Natural killer cell (primary cell): ENCODE measurements around the gene PRRG2. TPM values are rescaled to one million over a fixed set of nuclear protein-coding genes. Genes with fewer than 3 reads are reported as not detected.

Experiments
- ATAC-seq, 3 donors: fragments of 150-1000 bp in 2 of 3; fragments of 200-7000 bp in 1 of 3; cut with Tn5 transposase; 1 replicate in 1 of 3; 2 replicates in 2 of 3; pipeline ENCODE4 v1.10.0; 2021; ENCODE audit warnings: mild to moderate bottlenecking in 2 of 3, moderate library complexity in 2 of 3
- DNase-seq, 2 donors: peaks; one replicate each; pipeline versions ENCODE4 v3.0.0 to v3.0.0-alpha.2; 2013 to 2021; ENCODE audit warnings: mixed read lengths in 1 of 2
- H3K27ac ChIP-seq: one replicate; pipeline ENCODE4 v1.5.1; 2013; ENCODE audit warnings: mild to moderate bottlenecking, low read length
- H3K27me3 ChIP-seq: one replicate; pipeline ENCODE4 v1.6.1; 2013; ENCODE audit warnings: low read length; ENCODE audit not compliant: control insufficient read depth, insufficient read depth
- H3K36me3 ChIP-seq: one replicate; pipeline ENCODE4 v1.6.1; 2013; ENCODE audit warnings: low read length; ENCODE audit not compliant: control insufficient read depth, insufficient read depth
- H3K4me1 ChIP-seq: one replicate; pipeline ENCODE4 v1.6.1; 2013; ENCODE audit warnings: low read length; ENCODE audit not compliant: control insufficient read depth, insufficient read depth
- H3K4me3 ChIP-seq: one replicate; pipeline ENCODE4 v1.5.1; 2013; ENCODE audit warnings: low read length
- H3K9me3 ChIP-seq: one replicate; pipeline ENCODE4 v1.6.1; 2013; ENCODE audit warnings: low read length; ENCODE audit not compliant: control insufficient read depth, insufficient read depth
- H3K27ac Mint-ChIP-seq, 2 donors: one replicate each; pipeline ENCODE4 v1.8.0; 2022; ENCODE audit warnings: mild to moderate bottlenecking in 2 of 2, mixed read lengths in 2 of 2, moderate library complexity in 1 of 2
- H3K27me3 Mint-ChIP-seq, 2 donors: one replicate each; pipeline ENCODE4 v1.8.0; 2022; ENCODE audit warnings: low read depth in 2 of 2, mixed read lengths in 2 of 2
- H3K36me3 Mint-ChIP-seq: one replicate; pipeline ENCODE4 v1.8.0; 2022; ENCODE audit warnings: mixed read lengths
- H3K4me1 Mint-ChIP-seq, 2 donors: one replicate each; pipeline ENCODE4 v1.8.0; 2022; ENCODE audit warnings: mixed read lengths in 2 of 2
- H3K4me3 Mint-ChIP-seq: one replicate; pipeline ENCODE4 v1.8.0; 2022; ENCODE audit warnings: mild to moderate bottlenecking, moderate library complexity, mixed read lengths
- H3K9me3 Mint-ChIP-seq, 2 donors: one replicate each; pipeline ENCODE4 v1.8.0; 2022; ENCODE audit warnings: mixed read lengths in 2 of 2
- WGBS: methylation state at CpG from one replicate; pipeline ENCODE4 v1.1.7; 2013; ENCODE audit warnings: missing lambda C conversion rate; ENCODE audit not compliant: insufficient coverage; 5-methylcytosine and 5-hydroxymethylcytosine counted together
- intact Hi-C: fragments of 100-400 bp; cut with micrococcal nuclease; formaldehyde crosslinking; loops from one replicate; pipeline ENCODE4 v1.14.2; 2022
- total RNA-seq, 4 donors: library from RNA; stranded (reverse); fragments of 120-200 nt in 1 of 4; gene quantifications; one replicate each; pipeline versions ENCODE4 v1.2.3 to v1.2.4, GENCODE V29; 2013 to 2022
- TF ChIP-seq, protein P1 (sequence below): fragments of 200-600 bp; IDR thresholded peaks from one replicate; pipeline ENCODE4 v1.8.0; 2022; ENCODE audit warnings: antibody characterized with exemption

Gene PRRG2
- total RNA-seq, 3 donors from 2014 or later (not counting 1 experiment from before 2014, with no cell fraction given): 0.39 to 0.56 TPM; not detected in 1

DNA sequence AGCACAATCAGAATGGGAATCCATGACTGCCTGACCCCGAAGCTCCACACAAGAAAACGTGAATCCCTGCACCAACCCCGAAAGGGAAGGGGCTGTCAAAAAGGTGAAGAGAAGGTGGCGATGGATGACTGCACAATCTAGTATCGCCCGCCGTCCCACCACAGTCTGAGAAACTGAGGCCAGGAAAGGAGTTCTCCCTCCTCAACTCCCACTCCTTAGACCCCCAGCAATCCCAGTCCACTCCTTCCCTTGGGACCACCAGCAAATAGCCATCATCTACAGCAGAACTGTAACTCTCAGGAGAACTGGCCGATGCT, 1.2 kb upstream of the PRRG2 start:
- WGBS: 2% methylated on average over 8 of the region's 8 CpGs
- intact Hi-C loops: loop anchor here (2.0 kb wide), 1 partner anchor 61 kb away; the partner anchor contains the start of gene RRAS
- Histone ChIP-seq H3K4me1 (peaks cover 14% of the 10 kb centered on the region), H3K27ac (peak overlapping the region; percentile 45), H3K36me3 (peaks cover 9% of the 10 kb centered on the region), H3K9me3 (no peaks in the 10 kb centered on the region), H3K4me3 (peak overlapping the region; percentile 61), H3K27me3 (no peaks in the 10 kb centered on the region)
- TF ChIP-seq, protein P1, sequence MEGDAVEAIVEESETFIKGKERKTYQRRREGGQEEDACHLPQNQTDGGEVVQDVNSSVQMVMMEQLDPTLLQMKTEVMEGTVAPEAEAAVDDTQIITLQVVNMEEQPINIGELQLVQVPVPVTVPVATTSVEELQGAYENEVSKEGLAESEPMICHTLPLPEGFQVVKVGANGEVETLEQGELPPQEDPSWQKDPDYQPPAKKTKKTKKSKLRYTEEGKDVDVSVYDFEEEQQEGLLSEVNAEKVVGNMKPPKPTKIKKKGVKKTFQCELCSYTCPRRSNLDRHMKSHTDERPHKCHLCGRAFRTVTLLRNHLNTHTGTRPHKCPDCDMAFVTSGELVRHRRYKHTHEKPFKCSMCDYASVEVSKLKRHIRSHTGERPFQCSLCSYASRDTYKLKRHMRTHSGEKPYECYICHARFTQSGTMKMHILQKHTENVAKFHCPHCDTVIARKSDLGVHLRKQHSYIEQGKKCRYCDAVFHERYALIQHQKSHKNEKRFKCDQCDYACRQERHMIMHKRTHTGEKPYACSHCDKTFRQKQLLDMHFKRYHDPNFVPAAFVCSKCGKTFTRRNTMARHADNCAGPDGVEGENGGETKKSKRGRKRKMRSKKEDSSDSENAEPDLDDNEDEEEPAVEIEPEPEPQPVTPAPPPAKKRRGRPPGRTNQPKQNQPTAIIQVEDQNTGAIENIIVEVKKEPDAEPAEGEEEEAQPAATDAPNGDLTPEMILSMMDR: no peak
- Mint-ChIP-seq H3K27me3 (no peaks in the 10 kb centered on the region), H3K27ac (peak overlapping the region; percentile 89 to 92), H3K4me1 (peaks cover 21 to 32% of the 10 kb centered on the region in 2 donors), H3K4me3 (peak overlapping the region; percentile 96), H3K36me3 (no peaks in the 10 kb centered on the region), H3K9me3 (no peaks in the 10 kb centered on the region)
- DNase-seq: no peak
- no peak for ATAC-seq

DNA sequence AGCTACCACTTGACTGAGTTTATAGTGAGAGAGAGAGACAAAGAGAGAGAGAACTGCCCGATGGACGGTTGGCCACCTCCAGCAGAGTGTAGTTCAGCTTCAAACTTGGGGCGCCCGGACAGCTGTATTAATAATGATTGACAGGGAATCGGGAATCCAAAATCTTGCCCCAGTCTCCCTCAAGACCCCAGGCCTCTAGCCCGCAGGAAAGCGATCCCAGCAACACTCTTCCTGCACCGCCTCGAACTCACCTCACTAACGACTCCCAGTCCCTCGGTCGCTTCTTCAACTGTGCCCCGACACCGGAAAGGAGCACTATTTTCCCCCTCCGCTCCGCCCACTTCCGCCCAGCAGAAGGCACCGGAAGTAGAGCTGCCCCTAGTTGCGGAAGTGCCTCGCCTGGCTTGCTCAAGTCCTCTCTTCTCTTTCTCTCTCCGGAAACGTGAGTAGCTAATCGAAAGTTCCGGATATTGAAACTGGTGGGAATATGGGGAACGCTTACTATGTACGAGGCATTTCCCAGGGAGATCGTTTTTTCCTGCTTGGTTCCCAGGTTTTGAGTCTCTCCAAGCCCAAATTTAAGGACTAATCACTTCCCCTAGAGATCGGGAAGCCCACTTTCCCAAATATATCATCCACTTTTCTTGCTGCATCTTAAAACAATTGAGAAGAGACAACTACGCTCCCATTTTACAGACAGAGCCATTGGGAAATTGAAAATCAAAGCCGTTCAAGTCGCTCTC, 681 bp upstream of the PRRG2 start, which contains the start of gene NOSIP:
TSS of gene NOSIP (minus strand) at position 293 of the 743 bp plus-strand sequence. CDS start 19,865 bp downstream, outside the sequence.
- peaks cover 14% of the 10 kb centered on the region for H3K4me1 ChIP-seq
- H3K36me3 ChIP-seq: peaks cover 6% of the 10 kb centered on the region
- H3K4me3 Mint-ChIP-seq: peak within 1 kb of the TSS; percentile 96
- H3K4me1 Mint-ChIP-seq: peaks cover 21 to 32% of the 10 kb centered on the region in 2 donors
- WGBS: 3% methylated on average over 26 of the region's 31 CpGs
- H3K36me3 Mint-ChIP-seq: no peaks in the 10 kb centered on the region
- TF ChIP-seq, protein P1: no peak
- H3K4me3 ChIP-seq: peak within 1 kb of the TSS; percentile 61
- no peaks in the 10 kb centered on the region for H3K27me3 ChIP-seq
- no peaks in the 10 kb centered on the region for H3K27me3 Mint-ChIP-seq
- intact Hi-C loops: loop anchor here (2.0 kb wide), 1 partner anchor 60 kb away; the partner anchor contains the start of gene RRAS
- no peaks in the 10 kb centered on the region for H3K9me3 Mint-ChIP-seq
- no peaks in the 10 kb centered on the region for H3K9me3 ChIP-seq
- DNase-seq (peak; percentile 92 to 99), ATAC-seq (peak; percentile 99 to 100 (median 99))
- H3K27ac Mint-ChIP-seq: peak within 1 kb of the TSS; percentile 89 to 92
- H3K27ac ChIP-seq: peak within 1 kb of the TSS; percentile 47

DNA sequence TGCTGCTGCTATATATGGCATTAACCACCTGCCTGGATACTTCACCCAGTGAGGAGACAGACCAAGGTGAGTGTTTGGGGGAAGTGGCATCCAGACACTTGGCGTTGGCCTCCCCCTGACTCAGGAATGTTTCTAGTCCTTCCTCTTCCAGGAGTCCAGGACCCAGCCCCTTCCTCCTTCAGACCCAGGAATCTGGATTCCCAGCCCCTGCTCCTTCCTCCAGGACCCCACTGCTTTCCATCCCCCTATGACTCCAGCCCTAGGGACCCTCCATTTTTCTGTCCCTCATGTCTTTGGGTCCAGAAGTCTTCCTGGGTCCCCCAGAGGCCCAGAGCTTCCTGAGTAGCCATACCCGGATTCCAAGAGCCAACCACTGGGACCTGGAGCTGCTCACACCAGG, 2.1 kb downstream of the PRRG2 start:
- no peak overlapping the region for H3K27ac ChIP-seq
- no peaks in the 10 kb centered on the region for H3K36me3 ChIP-seq
- TF ChIP-seq, protein P1: no peak
- H3K4me3 ChIP-seq: no peak overlapping the region
- Mint-ChIP-seq H3K36me3 (no peaks in the 10 kb centered on the region), H3K9me3 (no peaks in the 10 kb centered on the region), H3K4me1 (peaks cover 21 to 23% of the 10 kb centered on the region in 2 donors), H3K4me3 (no peak overlapping the region), H3K27me3 (no peaks in the 10 kb centered on the region), H3K27ac (no peak overlapping the region)
- peaks cover 14% of the 10 kb centered on the region for H3K4me1 ChIP-seq
- H3K9me3 ChIP-seq: no peaks in the 10 kb centered on the region
- H3K27me3 ChIP-seq: no peaks in the 10 kb centered on the region
- intact Hi-C loops: no loop called here
- no peak for ATAC-seq
- WGBS: 79% methylated on average over 2 of the region's 2 CpGs
- no peak for DNase-seq
